ENCODE data around the gene BABAM2.

BABAM2 gene

GRCh38 chr2:28193630-28194403, 303.3 kb downstream of the BABAM2 start:
- no peak overlapping the region for H3K4me3 ChIP-seq (ENCODE audit: low read depth, low read length)
- TF ChIP-seq OSR2 (tag by site-specific recombination; IDR thresholded peaks at IDR 0.05), result no peak
- TF ChIP-seq INSM2 (tag by site-specific recombination; IDR thresholded peaks at IDR 0.05), result no peak
- 0 out of 2 replicates have a peak, but pooled peaks have one; percentile 33 for TF ChIP-seq ATF2 (tag by site-specific recombination; IDR thresholded peaks at IDR 0.05; ENCODE audit: low read depth)
- TF ChIP-seq ZNF521 (tag by site-specific recombination; IDR thresholded peaks at IDR 0.05), result no peak
- H3K36me3 ChIP-seq (ENCODE audit: control insufficient read depth in 2 of 2, insufficient read depth in 1 of 2, low read length in 2 of 2), result no peaks in the 10 kb centered on the region
- H3K4me1 ChIP-seq (ENCODE audit: control insufficient read depth, insufficient read depth, low read length), result no peaks in the 10 kb centered on the region
- ChIA-PET CTCF (interaction anchor here (0.6 kb wide), 1 partner anchor 282 kb away, joined by 3 read pairs; no protein-coding TSS in a partner anchor), POLR2A (no interaction called here)
- H3K9me3 ChIP-seq (ENCODE audit: control insufficient read depth, insufficient read depth, low read depth, low read length), result no peaks in the 10 kb centered on the region
- no peak overlapping the region for H3K27ac ChIP-seq (ENCODE audit: extremely low read depth, low read depth, low read length)

- Histone ChIP-seq H3K27ac (ENCODE audit: extremely low read depth, low read depth, low read length) (no peak overlapping the region), H3K4me3 (ENCODE audit: low read depth, low read length) (no peak overlapping the region), H3K4me1 (ENCODE audit: control insufficient read depth, insufficient read depth, low read length) (no peaks in the 10 kb centered on the region), H3K36me3 (ENCODE audit: control insufficient read depth in 2 of 2, insufficient read depth in 1 of 2, low read length in 2 of 2) (no peaks in the 10 kb centered on the region), H3K9me3 (ENCODE audit: control insufficient read depth, insufficient read depth, low read depth, low read length) (no peaks in the 10 kb centered on the region)
- CTCF ChIA-PET, result no interaction called here
- POLR2A ChIA-PET, result no interaction called here
- TF ChIP-seq KLF1 (tag by site-specific recombination; IDR thresholded peaks at IDR 0.05) (no peak), SETDB1 (IDR thresholded peaks at IDR 0.05; ENCODE audit: insufficient read length, low read length) (no peak), GFI1B (tag by site-specific recombination; IDR thresholded peaks at IDR 0.05) (no peak), ZNF600 (tag by site-specific recombination; IDR thresholded peaks at IDR 0.05) (no peak), ZNF747 (tag by site-specific recombination; IDR thresholded peaks at IDR 0.05) (no peak), REST (tag by site-specific recombination; IDR thresholded peaks at IDR 0.05) (no peak), GLIS2 (tag by site-specific recombination; IDR thresholded peaks at IDR 0.05) (no peak), ZBTB49 (tag by site-specific recombination; IDR thresholded peaks at IDR 0.05; ENCODE audit: low read depth) (no peak), ZNF449 (tag by site-specific recombination; IDR thresholded peaks at IDR 0.05) (no peak), ZXDB (tag by site-specific recombination; IDR thresholded peaks at IDR 0.05) (no peak), ZNF645 (tag by site-specific recombination; IDR thresholded peaks at IDR 0.05) (no peak), ZNF335 (tag by site-specific recombination; conservative IDR thresholded peaks at IDR 0.05) (no peak), ZNF133 (tag by site-specific recombination; IDR thresholded peaks at IDR 0.05) (no peak), MYNN (tag by site-specific recombination; IDR thresholded peaks at IDR 0.05; ENCODE audit: borderline replicate concordance) (no peak), TCF7L2 (IDR thresholded peaks at IDR 0.05; ENCODE audit: borderline replicate concordance, low read depth, low read length) (no peak), ZNF221 (tag by site-specific recombination; IDR thresholded peaks at IDR 0.05; ENCODE audit: borderline replicate concordance) (no peak), ZNF184 (tag by site-specific recombination; IDR thresholded peaks at IDR 0.05) (no peak)
Measured at GRCh38 chr2:28199995-28200679, 309.6 kb downstream of the BABAM2 start.
